SK-N-MC (cell line): Measurements from ENCODE around the gene PSMF1.

ENCODE experiments used
- EZH2 ChIP-seq: fragments of 200-600 bp; sonication (generic); IDR thresholded peaks from one replicate; pipeline ENCODE4 v1.6.1; 2017; ENCODE audit warnings: antibody characterized with exemption
- POLR2AphosphoS5 ChIP-seq: IDR thresholded peaks from 2 replicates; pipeline ENCODE4 v1.6.1; 2012; ENCODE audit warnings: mild to moderate bottlenecking, low read depth, low read length, borderline replicate concordance

DNA sequence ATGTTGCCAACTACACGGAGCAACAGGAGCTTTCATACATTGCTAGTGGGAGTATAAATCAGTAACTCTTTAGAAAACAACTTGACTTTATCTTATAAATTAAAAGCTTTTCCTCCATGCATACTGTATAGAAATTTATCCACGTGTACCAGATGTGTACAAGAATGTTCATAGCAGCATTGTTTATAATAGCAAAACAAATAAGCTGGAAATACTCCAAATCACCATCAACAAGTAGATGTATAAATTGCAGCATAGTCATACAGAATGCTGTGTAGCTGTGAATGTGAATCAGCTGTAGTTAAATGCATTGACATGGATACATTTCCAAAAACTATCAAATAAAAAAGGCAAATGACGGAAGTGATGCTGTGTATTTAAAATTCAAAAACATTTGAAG, 6.0 kb downstream of the PSMF1 start:
- TF ChIP-seq EZH2 (no peak), POLR2AphosphoS5 (no peak)
